PC-3 (cell line): ENCODE data around the gene NR1D2.

Source experiments
- EZH2 ChIP-seq: fragments of 300-600 bp; sonication (generic); IDR thresholded peaks from one replicate; pipeline ENCODE4 v1.6.1; 2017; ENCODE audit warnings: antibody characterized with exemption, mild to moderate bottlenecking, low read length; ENCODE audit not compliant: unreplicated experiment
- EZH2phosphoT487 ChIP-seq: fragments of 300-600 bp; sonication (generic); IDR thresholded peaks from 2 replicates; pipeline ENCODE4 v1.6.1; 2018; ENCODE audit warnings: mild to moderate bottlenecking, antibody characterized with exemption, low read length, borderline replicate concordance
- TF ChIP-seq, protein P1 (sequence below): fragments of 300-600 bp; sonication (generic); conservative IDR thresholded peaks from 2 replicates; pipeline ENCODE4 v1.5.1; 2017; ENCODE audit warnings: antibody characterized with exemption, low read depth, mild to moderate bottlenecking, low read length

DNA sequence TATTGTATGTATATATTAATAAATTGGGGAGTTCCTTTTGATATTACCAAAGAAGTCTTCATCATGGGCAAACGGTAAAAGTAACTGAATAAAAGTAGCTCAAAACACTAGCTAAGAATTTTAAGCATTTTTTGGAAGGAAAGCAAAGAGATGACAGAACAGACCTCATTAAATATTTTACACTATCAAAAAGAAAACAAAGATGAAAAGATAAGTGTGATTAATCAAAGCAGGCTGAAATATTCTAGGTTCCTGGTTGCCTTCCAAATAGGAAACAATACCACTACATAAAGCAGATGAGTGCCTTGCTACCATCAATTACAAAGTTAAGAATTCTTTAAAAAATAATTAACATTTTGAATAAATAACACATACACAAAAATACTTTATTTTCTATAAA is 31.9 kb upstream of the NR1D2 start:
- TF ChIP-seq EZH2phosphoT487 (no peak), EZH2 (no peak)
- TF ChIP-seq, protein P1, sequence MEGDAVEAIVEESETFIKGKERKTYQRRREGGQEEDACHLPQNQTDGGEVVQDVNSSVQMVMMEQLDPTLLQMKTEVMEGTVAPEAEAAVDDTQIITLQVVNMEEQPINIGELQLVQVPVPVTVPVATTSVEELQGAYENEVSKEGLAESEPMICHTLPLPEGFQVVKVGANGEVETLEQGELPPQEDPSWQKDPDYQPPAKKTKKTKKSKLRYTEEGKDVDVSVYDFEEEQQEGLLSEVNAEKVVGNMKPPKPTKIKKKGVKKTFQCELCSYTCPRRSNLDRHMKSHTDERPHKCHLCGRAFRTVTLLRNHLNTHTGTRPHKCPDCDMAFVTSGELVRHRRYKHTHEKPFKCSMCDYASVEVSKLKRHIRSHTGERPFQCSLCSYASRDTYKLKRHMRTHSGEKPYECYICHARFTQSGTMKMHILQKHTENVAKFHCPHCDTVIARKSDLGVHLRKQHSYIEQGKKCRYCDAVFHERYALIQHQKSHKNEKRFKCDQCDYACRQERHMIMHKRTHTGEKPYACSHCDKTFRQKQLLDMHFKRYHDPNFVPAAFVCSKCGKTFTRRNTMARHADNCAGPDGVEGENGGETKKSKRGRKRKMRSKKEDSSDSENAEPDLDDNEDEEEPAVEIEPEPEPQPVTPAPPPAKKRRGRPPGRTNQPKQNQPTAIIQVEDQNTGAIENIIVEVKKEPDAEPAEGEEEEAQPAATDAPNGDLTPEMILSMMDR = no peak
